Peyer's patch (tissue), 4 donors: ENCODE results near the gene ABCA7.
A peak's percentile ranks its signal among the peaks of the same experiment; 100 is the strongest.

Experiments
- POLR2A ChIP-seq, 2 donors: fragments of 450-650 bp; IDR thresholded peaks; one replicate each; pipeline ENCODE4 v1.5.1; 2017; ENCODE audit warnings: antibody characterized with exemption in 2 of 2, mild to moderate bottlenecking in 2 of 2, moderate library complexity in 2 of 2
- TF ChIP-seq, protein P1 (sequence below), 6 experiments: fragments of 450-650 bp in 4 of 6; fragments of 200-600 bp in 2 of 6; sonication (generic) in 1 of 6; IDR thresholded peaks; one replicate each; pipeline ENCODE4 v1.5.1; 2017 to 2019; ENCODE audit warnings: antibody characterized with exemption in 6 of 6, mild to moderate bottlenecking in 3 of 6, moderate library complexity in 1 of 6

DNA sequence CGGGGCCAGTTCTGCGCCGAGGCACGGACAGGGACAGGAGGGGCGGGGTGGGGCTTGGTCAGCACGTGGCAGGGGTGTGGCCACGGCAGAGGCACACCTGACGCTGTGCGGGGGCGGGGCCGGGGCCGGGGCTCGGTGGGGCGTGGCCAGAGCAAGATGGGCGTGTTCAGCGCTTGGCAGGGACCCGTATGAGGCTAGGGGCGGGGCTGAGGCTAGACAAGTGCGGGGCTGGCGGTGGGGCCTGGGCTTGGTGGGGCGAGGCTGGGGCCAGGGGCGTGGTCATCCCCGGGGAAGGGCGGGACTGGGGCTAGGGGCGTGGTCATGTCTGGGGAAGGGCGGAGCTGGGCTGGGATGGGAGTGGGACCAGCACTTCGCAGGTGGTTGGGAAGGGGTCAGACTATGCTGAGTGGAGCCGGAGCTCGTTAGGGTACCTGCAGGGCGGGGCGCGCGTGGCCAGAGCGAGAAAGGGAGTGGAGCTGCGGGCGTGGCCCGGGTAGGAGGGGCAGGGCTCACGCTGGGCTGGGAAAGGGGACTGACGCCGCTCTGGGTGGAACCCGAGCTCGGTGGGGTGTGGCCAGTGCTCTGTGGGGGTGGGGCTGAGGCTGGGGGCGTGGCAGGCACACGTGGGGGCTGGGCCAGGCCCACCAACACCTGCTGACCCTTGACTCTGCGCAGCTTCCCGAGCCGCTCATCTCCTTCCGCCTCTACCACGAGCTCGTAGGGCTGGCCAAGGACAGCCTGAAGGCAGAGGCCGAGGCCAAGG lies 42.4 kb downstream of the ABCA7 start:
- TF ChIP-seq, protein P1, sequence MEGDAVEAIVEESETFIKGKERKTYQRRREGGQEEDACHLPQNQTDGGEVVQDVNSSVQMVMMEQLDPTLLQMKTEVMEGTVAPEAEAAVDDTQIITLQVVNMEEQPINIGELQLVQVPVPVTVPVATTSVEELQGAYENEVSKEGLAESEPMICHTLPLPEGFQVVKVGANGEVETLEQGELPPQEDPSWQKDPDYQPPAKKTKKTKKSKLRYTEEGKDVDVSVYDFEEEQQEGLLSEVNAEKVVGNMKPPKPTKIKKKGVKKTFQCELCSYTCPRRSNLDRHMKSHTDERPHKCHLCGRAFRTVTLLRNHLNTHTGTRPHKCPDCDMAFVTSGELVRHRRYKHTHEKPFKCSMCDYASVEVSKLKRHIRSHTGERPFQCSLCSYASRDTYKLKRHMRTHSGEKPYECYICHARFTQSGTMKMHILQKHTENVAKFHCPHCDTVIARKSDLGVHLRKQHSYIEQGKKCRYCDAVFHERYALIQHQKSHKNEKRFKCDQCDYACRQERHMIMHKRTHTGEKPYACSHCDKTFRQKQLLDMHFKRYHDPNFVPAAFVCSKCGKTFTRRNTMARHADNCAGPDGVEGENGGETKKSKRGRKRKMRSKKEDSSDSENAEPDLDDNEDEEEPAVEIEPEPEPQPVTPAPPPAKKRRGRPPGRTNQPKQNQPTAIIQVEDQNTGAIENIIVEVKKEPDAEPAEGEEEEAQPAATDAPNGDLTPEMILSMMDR (IDR thresholded peaks at IDR 0.05), result no peak
- TF ChIP-seq POLR2A (IDR thresholded peaks at IDR 0.05), result peak in 1 of 2 donors; percentile 69
